HepG2 (cell line): ENCODE data around the gene SLC20A1. TPM values are rescaled to one million over a fixed set of nuclear protein-coding genes. Genes with fewer than 3 reads are reported as not detected.

Source experiments
- CSRNP1 ChIP-seq: sonication (generic); formaldehyde crosslinking; IDR thresholded peaks from 2 replicates; pipeline ENCODE4 v1.8.1; 2023; ENCODE audit warnings: mild to moderate bottlenecking, missing genetic modification reagents
- HDAC1 ChIP-seq: sonication (generic); formaldehyde crosslinking; IDR thresholded peaks from 2 replicates; pipeline ENCODE4 v1.5.1; 2020; ENCODE audit warnings: mild to moderate bottlenecking, missing genetic modification reagents
- JUND ChIP-seq: sonication (generic); formaldehyde crosslinking; IDR thresholded peaks from 2 replicates; pipeline ENCODE4 v1.8.0; 2022; ENCODE audit warnings: mild to moderate bottlenecking, missing genetic modification reagents
- MED8 ChIP-seq: sonication (generic); formaldehyde crosslinking; IDR thresholded peaks from 2 replicates; pipeline ENCODE4 v1.8.1; 2023; ENCODE audit warnings: mild to moderate bottlenecking, missing genetic modification reagents; ENCODE audit not compliant: insufficient replicate concordance
- MYNN ChIP-seq: sonication (generic); formaldehyde crosslinking; IDR thresholded peaks from 2 replicates; pipeline ENCODE4 v1.4.0; 2020; ENCODE audit warnings: mild to moderate bottlenecking, low read depth, missing genetic modification reagents
- SMC3 ChIP-seq: IDR thresholded peaks from 2 replicates; pipeline ENCODE4 v1.6.1; 2011; ENCODE audit warnings: low read length, improper control_type of control experiment
- ZBTB7A ChIP-seq: sonication (generic); formaldehyde crosslinking; IDR thresholded peaks from 2 replicates; pipeline ENCODE4 v1.8.0; 2022; ENCODE audit warnings: mild to moderate bottlenecking, missing genetic modification reagents
- ZBTB7B ChIP-seq: sonication (generic); formaldehyde crosslinking; IDR thresholded peaks from 2 replicates; pipeline ENCODE4 v1.4.0; 2020; ENCODE audit warnings: missing genetic modification reagents
- ZFX ChIP-seq: sonication (generic); formaldehyde crosslinking; IDR thresholded peaks from 2 replicates; pipeline ENCODE4 v1.4.0; 2020; ENCODE audit warnings: mild to moderate bottlenecking, low read depth, missing genetic modification reagents, moderate library complexity
- ZNF234 ChIP-seq: sonication (generic); formaldehyde crosslinking; conservative IDR thresholded peaks from 2 replicates; pipeline ENCODE4 v1.5.1; 2020; ENCODE audit warnings: mild to moderate bottlenecking, missing genetic modification reagents
- ZNF337 ChIP-seq: sonication (generic); formaldehyde crosslinking; IDR thresholded peaks from 2 replicates; pipeline ENCODE4 v1.5.1; 2020; ENCODE audit warnings: missing genetic modification reagents, low read depth, mild to moderate bottlenecking, borderline replicate concordance
- polyA plus RNA-seq, 8 experiments: library from polyadenylated mRNA; depleted of rRNA in 3 of 8; stranded (reverse) in 7 of 8; unstranded in 1 of 8; fragments of >200 nt; fragmentation: Illumina TruSeq in 4 of 8; extraction: Trizol in 4 of 8; gene quantifications; 2 replicates each; pipeline versions ENCODE4 v1.2.1 to v1.2.3, GENCODE V29; 2011 to 2016; ENCODE audit warnings: low read depth in 4 of 8, missing spikeins in 1 of 8, mixed read lengths in 1 of 8; ENCODE audit not compliant: insufficient read depth in 1 of 8
- total RNA-seq, 5 experiments: library from RNA; depleted of rRNA; stranded (reverse); fragments of >200 nt; fragmentation: Illumina TruSeq; extraction: Trizol; gene quantifications; 2 replicates each; pipeline ENCODE4 v1.2.3, GENCODE V29; 2016; ENCODE audit warnings: low read depth in 1 of 5
- TF ChIP-seq, protein P1 (sequence below): sonication (generic); formaldehyde crosslinking; IDR thresholded peaks from 2 replicates; pipeline ENCODE4 v1.8.0; 2022; ENCODE audit warnings: missing genetic modification reagents, mild to moderate bottlenecking, borderline replicate concordance
- TF ChIP-seq, protein P2 (sequence below): sonication (generic); formaldehyde crosslinking; conservative IDR thresholded peaks from 2 replicates; pipeline ENCODE4 v1.8.1; 2023; ENCODE audit warnings: missing genetic modification reagents

The SLC20A1 gene
- total and polyA plus RNA-seq, 2 of the 13 experiments (the other 11 are each of a cell fraction or from before 2014, with no cell fraction given), result 54.0 to 85.9 TPM

- TF ChIP-seq ZFX, result 0 out of 2 replicates have a peak, but pooled peaks have one; percentile 18
- TF ChIP-seq ZNF234 (CRISPR knock-in tag), result no peak
- TF ChIP-seq ZNF337, result no peak
- TF ChIP-seq SMC3, result no peak
- TF ChIP-seq, protein P1, sequence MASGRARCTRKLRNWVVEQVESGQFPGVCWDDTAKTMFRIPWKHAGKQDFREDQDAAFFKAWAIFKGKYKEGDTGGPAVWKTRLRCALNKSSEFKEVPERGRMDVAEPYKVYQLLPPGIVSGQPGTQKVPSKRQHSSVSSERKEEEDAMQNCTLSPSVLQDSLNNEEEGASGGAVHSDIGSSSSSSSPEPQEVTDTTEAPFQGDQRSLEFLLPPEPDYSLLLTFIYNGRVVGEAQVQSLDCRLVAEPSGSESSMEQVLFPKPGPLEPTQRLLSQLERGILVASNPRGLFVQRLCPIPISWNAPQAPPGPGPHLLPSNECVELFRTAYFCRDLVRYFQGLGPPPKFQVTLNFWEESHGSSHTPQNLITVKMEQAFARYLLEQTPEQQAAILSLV (CRISPR knock-in tag), result 0 out of 2 replicates have a peak, but pooled peaks have one; percentile 34
- no peak for TF ChIP-seq ZBTB7B (CRISPR knock-in tag)
- no peak for TF ChIP-seq JUND (CRISPR knock-in tag)
- no peak for TF ChIP-seq ZBTB7A (CRISPR knock-in tag)
- TF ChIP-seq CSRNP1, result no peak
- TF ChIP-seq HDAC1 (CRISPR knock-in tag), result no peak
- TF ChIP-seq MED8 (CRISPR knock-in tag), result no peak
- TF ChIP-seq, protein P2, sequence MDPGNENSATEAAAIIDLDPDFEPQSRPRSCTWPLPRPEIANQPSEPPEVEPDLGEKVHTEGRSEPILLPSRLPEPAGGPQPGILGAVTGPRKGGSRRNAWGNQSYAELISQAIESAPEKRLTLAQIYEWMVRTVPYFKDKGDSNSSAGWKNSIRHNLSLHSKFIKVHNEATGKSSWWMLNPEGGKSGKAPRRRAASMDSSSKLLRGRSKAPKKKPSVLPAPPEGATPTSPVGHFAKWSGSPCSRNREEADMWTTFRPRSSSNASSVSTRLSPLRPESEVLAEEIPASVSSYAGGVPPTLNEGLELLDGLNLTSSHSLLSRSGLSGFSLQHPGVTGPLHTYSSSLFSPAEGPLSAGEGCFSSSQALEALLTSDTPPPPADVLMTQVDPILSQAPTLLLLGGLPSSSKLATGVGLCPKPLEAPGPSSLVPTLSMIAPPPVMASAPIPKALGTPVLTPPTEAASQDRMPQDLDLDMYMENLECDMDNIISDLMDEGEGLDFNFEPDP (CRISPR knock-in tag), result no peak
- TF ChIP-seq MYNN (CRISPR knock-in tag), result no peak
Measured at GRCh38 chr2:112633708-112634107, 12.0 kb upstream of the SLC20A1 start (continued).
